Stimulated activated effector memory CD8-positive, alpha-beta T cell treated with anti-CD3 and anti-CD28 coated beads, Interleukin-12 subunit alpha, Interleukin-12 subunit beta, amount 100 ng/mL, for 72 hours (primary cell): ENCODE measurements around the gene RIPK4.

Experiments
- ATAC-seq: fragments of 150-1000 bp; cut with Tn5 transposase; 2 replicates; pipeline ENCODE4 v1.10.0; 2021
- DNase-seq, 2 donors: peaks; one replicate each; pipeline ENCODE4 v3.0.0; 2021 to 2022; ENCODE audit warnings: low spot score in 2 of 2
- H3K27ac Mint-ChIP-seq: one replicate; pipeline ENCODE4 v1.8.0; 2022; ENCODE audit warnings: mild to moderate bottlenecking, mixed read lengths
- H3K36me3 Mint-ChIP-seq: one replicate; pipeline ENCODE4 v1.8.0; 2022; ENCODE audit warnings: mild to moderate bottlenecking, mixed read lengths
- H3K4me1 Mint-ChIP-seq: one replicate; pipeline ENCODE4 v1.8.0; 2022; ENCODE audit warnings: mixed read lengths
- H3K4me3 Mint-ChIP-seq: one replicate; pipeline ENCODE4 v1.8.0; 2022; ENCODE audit warnings: mild to moderate bottlenecking, mixed read lengths
- H3K9me3 Mint-ChIP-seq: one replicate; pipeline ENCODE4 v1.8.0; 2022; ENCODE audit warnings: mixed read lengths

RIPK4 gene

GRCh38 chr21:41779659-41780058, 12.8 kb upstream of the RIPK4 start:
- Mint-ChIP-seq H3K4me3 (no peak overlapping the region), H3K9me3 (no peaks in the 10 kb centered on the region), H3K4me1 (peaks cover 15% of the 10 kb centered on the region), H3K27ac (no peak overlapping the region), H3K36me3 (no peaks in the 10 kb centered on the region)
- no peak for ATAC-seq
- no peak for DNase-seq

GRCh38 chr21:41778930-41779600, 12.2 kb upstream of the RIPK4 start:
- no peaks in the 10 kb centered on the region for H3K36me3 Mint-ChIP-seq
- DNase-seq: no peak

DNA sequence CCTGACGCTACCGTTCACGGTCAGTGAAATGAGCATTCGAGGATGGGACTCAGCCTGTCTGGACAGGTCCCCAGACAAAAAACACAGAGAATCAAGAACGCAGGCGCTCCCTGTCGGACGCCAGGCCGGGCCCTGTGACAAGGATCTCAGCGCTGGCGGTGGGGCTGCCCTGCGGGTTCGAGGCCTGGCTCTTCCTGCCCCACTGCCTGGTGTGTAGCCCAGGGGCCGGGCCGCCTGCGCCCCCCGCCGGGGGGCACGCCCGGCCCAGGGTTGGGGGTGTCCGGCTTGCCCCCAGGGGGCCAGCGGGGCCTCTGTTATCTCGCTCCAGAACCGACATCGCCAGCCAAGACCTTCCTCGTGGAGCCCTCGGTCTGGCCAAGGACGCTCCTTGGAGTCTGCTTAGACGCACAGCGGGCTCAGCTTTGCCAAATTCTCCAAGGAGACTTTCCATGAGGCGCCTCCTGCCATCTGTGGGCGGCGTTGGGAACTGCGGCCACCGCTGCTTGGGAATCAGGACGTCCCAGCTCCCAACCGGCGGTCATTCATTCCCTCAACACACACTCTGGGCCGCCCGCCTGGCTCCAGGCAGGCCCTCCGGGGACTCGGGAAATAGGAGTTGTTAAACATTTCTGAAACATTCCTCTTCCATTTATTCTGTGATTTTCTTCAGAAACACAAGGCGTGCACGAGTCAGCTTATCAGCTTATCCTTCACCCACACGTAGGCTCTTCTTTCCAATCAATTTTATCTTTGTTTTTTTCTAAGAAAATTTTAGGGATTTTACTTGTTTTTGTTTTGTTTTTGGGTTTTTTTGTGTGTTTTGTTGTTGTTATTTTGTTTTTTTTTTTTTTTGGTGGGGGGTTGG, 11.3 kb upstream of the RIPK4 start:
- Mint-ChIP-seq H3K36me3 (no peaks in the 10 kb centered on the region), H3K27ac (no peak overlapping the region), H3K4me3 (no peak overlapping the region), H3K4me1 (peaks cover 15% of the 10 kb centered on the region), H3K9me3 (no peaks in the 10 kb centered on the region)
- DNase-seq (no peak), ATAC-seq (no peak)

More at GRCh38 chr21:41778930-41779600, 12.2 kb upstream of the RIPK4 start:
- no peak overlapping the region for H3K27ac Mint-ChIP-seq
- H3K4me1 Mint-ChIP-seq: peaks cover 15% of the 10 kb centered on the region
- H3K4me3 Mint-ChIP-seq: no peak overlapping the region
- ATAC-seq: no peak
- H3K9me3 Mint-ChIP-seq: no peaks in the 10 kb centered on the region

GRCh38 chr21:41776778-41777177, 9.9 kb upstream of the RIPK4 start:
- no peak overlapping the region for H3K4me3 Mint-ChIP-seq
- DNase-seq (no peak), ATAC-seq (no peak)
- no peaks in the 10 kb centered on the region for H3K9me3 Mint-ChIP-seq
- no peak overlapping the region for H3K27ac Mint-ChIP-seq
- peaks cover 15% of the 10 kb centered on the region for H3K4me1 Mint-ChIP-seq
- no peaks in the 10 kb centered on the region for H3K36me3 Mint-ChIP-seq

- ATAC-seq: no peak
Observed at GRCh38 chr21:41775149-41775472, 8.3 kb upstream of the RIPK4 start.

DNA sequence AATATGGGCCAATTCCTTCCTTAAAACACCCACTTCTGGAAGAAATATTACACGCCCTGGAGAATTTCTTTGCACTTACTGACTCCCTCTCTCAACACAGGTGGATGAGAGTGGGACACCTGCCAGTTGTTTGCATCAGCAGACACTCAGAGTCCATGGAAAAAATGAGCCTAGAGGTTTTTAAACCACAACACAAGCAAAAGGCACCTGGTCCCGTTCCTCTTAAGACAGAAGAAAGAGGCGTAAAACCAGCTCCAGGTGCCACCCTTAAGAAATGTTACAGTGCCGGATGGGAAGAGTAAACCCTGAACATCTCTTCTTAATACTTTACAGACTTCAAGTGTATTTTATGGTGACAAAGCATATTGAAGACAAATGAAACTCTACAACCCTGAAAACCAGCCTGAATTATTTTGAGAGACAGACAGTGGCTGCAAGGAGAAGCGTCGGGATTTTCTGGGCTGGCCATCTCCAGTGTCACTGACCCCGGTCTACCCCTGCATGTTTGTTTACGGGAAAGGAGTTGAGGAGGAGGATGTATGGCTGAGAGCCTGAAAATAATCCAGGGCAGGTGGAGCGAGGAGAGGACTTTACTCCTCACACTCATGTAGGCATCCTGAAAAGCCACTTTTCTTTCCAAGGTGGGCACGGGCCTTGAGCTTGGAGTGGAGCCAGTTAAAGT, 7.8 kb upstream of the RIPK4 start:
- Mint-ChIP-seq H3K27ac (peak overlapping the region; percentile 41), H3K9me3 (no peaks in the 10 kb centered on the region), H3K4me3 (no peak overlapping the region), H3K36me3 (no peaks in the 10 kb centered on the region), H3K4me1 (peaks cover 14% of the 10 kb centered on the region)
- no peak for ATAC-seq
- no peak for DNase-seq

More at GRCh38 chr21:41775149-41775472, 8.3 kb upstream of the RIPK4 start:
- Mint-ChIP-seq H3K4me3 (no peak overlapping the region), H3K36me3 (no peaks in the 10 kb centered on the region), H3K9me3 (no peaks in the 10 kb centered on the region), H3K27ac (peak overlapping the region; percentile 41), H3K4me1 (peaks cover 15% of the 10 kb centered on the region)
- no peak for DNase-seq

DNA sequence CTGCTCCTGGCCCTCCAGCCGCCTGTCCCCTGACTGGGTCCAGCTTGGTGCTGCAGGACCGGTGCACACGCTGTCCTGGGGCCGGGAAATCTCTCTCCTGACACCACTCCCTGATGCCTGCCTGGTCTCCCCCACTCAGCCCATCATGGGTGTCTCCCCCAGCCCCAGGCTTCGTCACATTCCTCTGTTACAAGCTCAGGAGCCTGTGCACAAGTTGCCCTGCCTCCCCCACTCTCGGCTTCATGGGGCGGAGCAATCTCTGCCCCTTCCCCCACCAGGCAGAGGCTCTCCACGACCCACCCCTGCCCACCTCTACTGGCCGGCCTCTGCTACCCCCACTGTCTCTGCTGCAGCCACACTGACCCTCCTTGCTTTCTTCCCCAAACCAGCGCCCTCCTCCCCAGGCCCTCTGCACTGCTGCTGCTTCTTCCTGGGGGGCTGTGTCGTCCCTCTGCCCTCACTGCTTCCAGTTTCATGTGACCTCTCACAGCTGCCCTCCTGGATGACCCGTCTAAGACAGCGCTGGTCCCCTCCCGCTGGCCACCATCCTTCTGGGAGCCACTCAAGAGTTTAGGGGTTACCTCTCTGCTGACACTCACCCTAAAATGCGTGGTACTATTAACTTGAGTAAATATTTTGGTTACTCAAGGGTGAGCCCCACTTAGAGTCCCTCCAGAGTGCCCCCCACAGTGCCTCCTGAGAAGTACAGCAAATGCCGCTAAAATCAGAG, 5.7 kb upstream of the RIPK4 start:
- Mint-ChIP-seq H3K36me3 (no peaks in the 10 kb centered on the region), H3K4me1 (peaks cover 22% of the 10 kb centered on the region), H3K9me3 (no peaks in the 10 kb centered on the region), H3K27ac (no peak overlapping the region), H3K4me3 (no peak overlapping the region)
- no peak for DNase-seq
- ATAC-seq: no peak

GRCh38 chr21:41771625-41771945, 4.7 kb upstream of the RIPK4 start:
- H3K9me3 Mint-ChIP-seq: no peaks in the 10 kb centered on the region
- DNase-seq (no peak), ATAC-seq (no peak)
- H3K4me3 Mint-ChIP-seq: no peak overlapping the region
- H3K36me3 Mint-ChIP-seq: no peaks in the 10 kb centered on the region
- H3K4me1 Mint-ChIP-seq: peaks cover 29% of the 10 kb centered on the region
- H3K27ac Mint-ChIP-seq: no peak overlapping the region

GRCh38 chr21:41770901-41771624, 4.2 kb upstream of the RIPK4 start:
- H3K27ac Mint-ChIP-seq: no peak overlapping the region
- DNase-seq (no peak), ATAC-seq (no peak)
- no peaks in the 10 kb centered on the region for H3K36me3 Mint-ChIP-seq
- no peak overlapping the region for H3K4me3 Mint-ChIP-seq
- peaks cover 29% of the 10 kb centered on the region for H3K4me1 Mint-ChIP-seq
- H3K9me3 Mint-ChIP-seq: no peaks in the 10 kb centered on the region

DNA sequence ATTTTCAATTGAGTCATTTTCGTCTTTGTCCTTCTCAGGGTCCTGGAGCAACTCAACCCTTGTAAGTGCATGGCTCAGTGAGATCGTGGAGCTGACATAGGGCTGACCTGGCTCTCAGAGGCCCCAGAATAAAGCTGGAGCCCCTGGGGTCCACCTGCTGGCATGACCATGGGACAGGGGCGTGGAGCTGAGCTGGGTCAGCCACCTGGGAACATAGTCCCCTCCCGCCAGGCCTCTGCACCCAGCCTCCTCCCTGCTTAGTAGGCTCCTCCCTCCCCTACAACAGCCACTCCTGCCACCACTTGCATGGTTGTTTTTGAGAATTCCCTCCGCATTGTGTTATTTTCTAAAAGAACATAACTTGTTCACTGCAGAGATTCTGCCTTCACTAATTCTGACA, 3.1 kb upstream of the RIPK4 start:
- H3K4me3 Mint-ChIP-seq: no peak overlapping the region
- H3K27ac Mint-ChIP-seq: no peak overlapping the region

GRCh38 chr21:41769521-41769920, 2.7 kb upstream of the RIPK4 start:
- no peak overlapping the region for H3K27ac Mint-ChIP-seq
- DNase-seq: no peak
- no peak overlapping the region for H3K4me3 Mint-ChIP-seq
- no peak for ATAC-seq
- H3K4me1 Mint-ChIP-seq: peaks cover 29% of the 10 kb centered on the region
- no peaks in the 10 kb centered on the region for H3K9me3 Mint-ChIP-seq
- no peaks in the 10 kb centered on the region for H3K36me3 Mint-ChIP-seq

More for the DNA sequence above, 3.1 kb upstream of the RIPK4 start:
- no peaks in the 10 kb centered on the region for H3K9me3 Mint-ChIP-seq
- DNase-seq (no peak), ATAC-seq (no peak)
- no peaks in the 10 kb centered on the region for H3K36me3 Mint-ChIP-seq
- peaks cover 29% of the 10 kb centered on the region for H3K4me1 Mint-ChIP-seq

DNA sequence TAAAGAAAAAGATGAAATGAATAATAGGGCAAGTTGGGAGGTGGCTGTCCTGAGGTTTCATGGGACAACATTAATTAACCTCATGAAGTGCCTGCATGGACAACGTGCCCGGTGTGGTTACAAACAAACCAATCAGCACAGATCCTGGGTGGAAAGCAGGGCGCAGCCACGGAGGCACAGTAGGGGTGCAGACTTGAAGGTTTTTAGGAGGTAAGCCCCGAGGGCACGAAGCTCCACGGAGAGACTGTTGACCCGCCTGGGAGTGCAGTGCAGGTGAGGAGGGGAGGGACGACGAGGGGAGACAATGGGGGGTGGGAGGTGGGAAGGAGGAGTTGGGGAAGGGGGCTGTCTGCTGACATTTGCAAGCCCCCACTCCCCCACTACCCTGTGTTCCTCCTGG, 2.3 kb upstream of the RIPK4 start:
- ATAC-seq (no peak), DNase-seq (no peak)
- Mint-ChIP-seq H3K36me3 (no peaks in the 10 kb centered on the region), H3K9me3 (no peaks in the 10 kb centered on the region), H3K4me1 (peaks cover 29% of the 10 kb centered on the region), H3K27ac (no peak overlapping the region), H3K4me3 (peak overlapping the region; percentile 70)

GRCh38 chr21:41768437-41769042, 1.7 kb upstream of the RIPK4 start:
- DNase-seq: no peak
- Mint-ChIP-seq H3K27ac (no peak overlapping the region), H3K9me3 (no peaks in the 10 kb centered on the region), H3K36me3 (no peaks in the 10 kb centered on the region), H3K4me3 (peak overlapping the region; percentile 70), H3K4me1 (peaks cover 29% of the 10 kb centered on the region)
- ATAC-seq: peak; percentile 31

DNA sequence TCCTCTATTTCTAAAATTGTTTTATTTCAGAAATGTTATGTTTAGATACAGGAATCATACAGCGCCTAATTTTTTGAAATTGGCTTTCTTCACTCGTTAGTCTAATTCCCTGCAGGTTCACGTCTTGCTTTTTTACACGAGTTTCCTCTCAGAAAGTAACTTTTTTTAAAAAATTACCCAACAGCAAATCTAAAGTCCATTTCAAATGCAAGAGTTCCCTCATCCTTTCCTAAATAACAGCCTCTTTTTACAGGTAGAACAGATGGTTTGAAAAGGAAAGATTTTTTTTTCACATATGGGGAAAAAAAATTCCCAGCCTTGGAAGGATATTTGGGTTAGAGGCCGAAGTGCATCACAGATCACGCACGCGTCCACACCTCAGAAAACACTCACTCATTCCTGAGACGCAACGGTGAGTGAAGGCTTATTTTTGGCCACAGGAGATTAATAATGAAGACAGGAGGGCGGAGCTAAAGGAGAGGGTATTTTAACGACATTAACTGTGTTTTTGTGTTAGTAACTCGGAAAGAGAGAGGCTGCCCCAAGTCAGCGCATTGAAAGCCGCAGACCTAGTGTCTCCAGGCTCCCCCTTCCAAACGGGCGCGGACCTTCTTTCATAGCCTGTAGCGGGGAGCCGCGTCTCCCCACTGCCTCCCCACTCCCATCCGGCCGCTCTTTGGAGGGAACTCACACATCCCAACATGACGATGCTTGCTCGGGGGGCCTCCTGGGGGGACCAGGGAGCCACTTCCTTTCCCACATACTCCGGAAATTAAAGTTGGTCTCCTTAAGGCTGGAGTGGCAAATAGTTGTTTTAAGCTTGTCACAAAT, 969 bp upstream of the RIPK4 start:
- DNase-seq (no peak), ATAC-seq (no peak)
- Mint-ChIP-seq H3K27ac (no peak overlapping the region), H3K4me1 (peaks cover 29% of the 10 kb centered on the region), H3K9me3 (no peaks in the 10 kb centered on the region), H3K36me3 (no peaks in the 10 kb centered on the region), H3K4me3 (peak overlapping the region; percentile 70)
